Hepatocyte (in vitro differentiated cells): ENCODE results near the gene B4GALNT4. TPM values are rescaled to one million over a fixed set of nuclear protein-coding genes. Genes with fewer than 3 reads are reported as not detected.

ENCODE experiments used
- DNase-seq: peaks from one replicate; pipeline ENCODE4 v3.0.0-alpha.2; 2016; ENCODE audit warnings: low spot score
- H2AFZ ChIP-seq: fragments of 200-600 bp; sonication (generic); 2 replicates; pipeline ENCODE4 v1.6.0; 2016; ENCODE audit warnings: antibody characterized with exemption, mild to moderate bottlenecking
- H3K27ac ChIP-seq: fragments of 200-600 bp; sonication (generic); 2 replicates; pipeline ENCODE4 v1.5.1; 2016; ENCODE audit warnings: mild to moderate bottlenecking
- H3K27me3 ChIP-seq: fragments of 200-600 bp; sonication (generic); 2 replicates; pipeline ENCODE4 v1.6.1; 2016
- H3K36me3 ChIP-seq: fragments of 200-600 bp; sonication (generic); replicated peaks from 2 replicates; pipeline ENCODE4 v1.5.1; 2016; ENCODE audit warnings: low read depth; ENCODE audit not compliant: insufficient read depth
- H3K4me1 ChIP-seq: fragments of 200-600 bp; sonication (generic); 2 replicates; pipeline ENCODE4 v1.5.1; 2016; ENCODE audit warnings: mild to moderate bottlenecking, moderate library complexity; ENCODE audit not compliant: insufficient read depth
- H3K4me2 ChIP-seq: fragments of 200-600 bp; sonication (generic); 2 replicates; pipeline ENCODE4 v1.6.0; 2016
- H3K4me3 ChIP-seq: fragments of 200-600 bp; sonication (generic); 2 replicates; pipeline ENCODE4 v1.5.1; 2016; ENCODE audit warnings: mild to moderate bottlenecking
- H3K79me2 ChIP-seq: fragments of 200-600 bp; sonication (generic); 2 replicates; pipeline ENCODE4 v1.6.0; 2017; ENCODE audit warnings: mild to moderate bottlenecking
- H3K9me2 ChIP-seq: fragments of 200-600 bp; sonication (generic); replicated peaks from 2 replicates; pipeline ENCODE4 v1.6.0; 2017; ENCODE audit warnings: mild to moderate bottlenecking; ENCODE audit not compliant: insufficient read depth
- H3K9me3 ChIP-seq: fragments of 200-600 bp; sonication (generic); 2 replicates; pipeline ENCODE4 v1.5.1; 2016; ENCODE audit warnings: low read depth, mild to moderate bottlenecking
- H4K20me1 ChIP-seq: fragments of 200-600 bp; sonication (generic); 2 replicates; pipeline ENCODE4 v1.6.0; 2016; ENCODE audit warnings: mild to moderate bottlenecking; ENCODE audit not compliant: insufficient read depth, poor library complexity, severe bottlenecking
- CTCF ChIP-seq: fragments of 200-600 bp; sonication (generic); IDR thresholded peaks from 2 replicates; pipeline ENCODE4 v1.5.1; 2016; ENCODE audit warnings: antibody characterized with exemption, mild to moderate bottlenecking; ENCODE audit not compliant: poor library complexity
- EZH2 ChIP-seq: fragments of 200-600 bp; sonication (generic); IDR thresholded peaks from 2 replicates; pipeline ENCODE4 v1.6.1; 2016; ENCODE audit warnings: antibody characterized with exemption, mild to moderate bottlenecking, borderline replicate concordance
- EZH2phosphoT487 ChIP-seq: fragments of 200-600 bp; sonication (generic); IDR thresholded peaks from one replicate; pipeline ENCODE4 v1.6.1; 2018; ENCODE audit warnings: antibody characterized with exemption, mild to moderate bottlenecking, low read depth, moderate library complexity; ENCODE audit not compliant: unreplicated experiment, severe bottlenecking
- WGBS: methylation state at CpG from one replicate; pipeline ENCODE4 v1.1.6; 2016; ENCODE audit warnings: low lambda C conversion rate; ENCODE audit errors: missing lambda C conversion rate; 5-methylcytosine and 5-hydroxymethylcytosine counted together
- polyA plus RNA-seq: library from polyadenylated mRNA; unstranded; fragments of >200 nt; fragmentation: Nextera tagmentation; extraction: Ambion mirVana; gene quantifications from 2 replicates; pipeline ENCODE4 v1.2.1, GENCODE V29; 2016
- total RNA-seq: library from RNA; depleted of rRNA; stranded (reverse); fragments of >200 nt; gene quantifications from 2 replicates; pipeline ENCODE4 v1.2.3, GENCODE V29; 2014

The B4GALNT4 gene
- total and polyA plus RNA-seq, 2 experiments from 2014 or later = 30.0 to 38.8 TPM

- no peaks in the 10 kb centered on the region for H3K9me3 ChIP-seq
- no peak for DNase-seq
- no peaks in the 10 kb centered on the region for H3K9me2 ChIP-seq
- H2AFZ ChIP-seq = no peak overlapping the region
- H3K4me1 ChIP-seq = peaks cover 10% of the 10 kb centered on the region
- H3K4me3 ChIP-seq = no peak overlapping the region
- peaks cover 8% of the 10 kb centered on the region for H4K20me1 ChIP-seq
- 99% methylated on average over 5 of the region's 5 CpGs for WGBS
- no peak overlapping the region for H3K27ac ChIP-seq
- TF ChIP-seq EZH2 = no peak
- no peak for TF ChIP-seq EZH2phosphoT487
- TF ChIP-seq CTCF = no peak
- H3K4me2 ChIP-seq = peak overlapping the region; percentile 91
- H3K79me2 ChIP-seq = peaks cover 5% of the 10 kb centered on the region
- H3K27me3 ChIP-seq = no peaks in the 10 kb centered on the region
- no peaks in the 10 kb centered on the region for H3K36me3 ChIP-seq
Observed at GRCh38 chr11:371051-371450, 1.8 kb downstream of the B4GALNT4 start.

DNA sequence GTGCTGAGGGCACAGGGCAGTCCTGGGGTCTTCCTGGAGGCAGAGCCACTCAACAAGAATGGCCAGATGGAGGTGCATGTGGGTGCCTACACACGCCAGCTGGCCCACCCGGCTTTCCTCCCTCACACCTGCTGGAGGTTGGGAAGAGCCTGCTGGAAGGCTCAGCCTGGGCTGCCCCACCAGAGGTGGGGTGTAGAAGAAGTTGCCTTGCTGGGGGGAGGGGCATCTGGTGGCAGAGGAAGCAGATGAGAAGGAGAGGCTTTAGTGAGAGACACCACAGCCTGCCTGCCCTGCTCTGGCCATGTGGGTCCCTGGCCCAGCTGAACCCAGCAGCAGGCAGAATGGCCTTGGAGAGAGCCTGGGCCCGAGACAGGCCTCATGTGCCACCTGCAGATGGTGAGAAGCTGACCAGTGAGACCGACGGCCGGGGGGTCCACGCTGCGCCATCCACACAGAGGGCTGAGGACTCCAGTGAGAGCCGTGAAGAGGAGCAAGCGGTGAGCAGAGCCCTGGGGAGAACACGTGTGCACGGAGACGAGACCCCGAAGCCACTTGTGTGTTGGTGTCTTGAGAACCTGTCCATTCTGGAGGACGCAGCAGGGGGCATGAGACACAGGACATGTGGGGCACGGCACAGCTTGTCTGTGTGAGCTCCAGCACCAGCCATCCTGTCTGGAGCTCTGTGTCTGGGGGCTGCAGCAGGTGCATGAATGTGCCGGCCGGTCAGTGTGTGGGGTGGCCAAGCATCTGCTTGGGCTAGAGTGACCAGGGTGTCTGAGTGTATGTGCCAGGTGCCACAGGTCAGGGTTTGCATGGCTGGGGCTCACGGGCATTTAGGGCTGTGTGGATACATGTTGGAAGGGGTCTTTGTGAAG is 2.7 kb downstream of the B4GALNT4 start:
- TF ChIP-seq EZH2 (no peak), CTCF (no peak), EZH2phosphoT487 (no peak)
- Histone ChIP-seq H4K20me1 (peaks cover 8% of the 10 kb centered on the region), H3K79me2 (peaks cover 5% of the 10 kb centered on the region), H3K36me3 (no peaks in the 10 kb centered on the region), H2AFZ (no peak overlapping the region), H3K27ac (no peak overlapping the region), H3K4me2 (no peak overlapping the region), H3K4me3 (no peak overlapping the region), H3K9me3 (no peaks in the 10 kb centered on the region), H3K4me1 (peaks cover 10% of the 10 kb centered on the region), H3K9me2 (no peaks in the 10 kb centered on the region), H3K27me3 (no peaks in the 10 kb centered on the region)
- WGBS = 93% methylated on average over 19 of the region's 19 CpGs
- DNase-seq = no peak

DNA sequence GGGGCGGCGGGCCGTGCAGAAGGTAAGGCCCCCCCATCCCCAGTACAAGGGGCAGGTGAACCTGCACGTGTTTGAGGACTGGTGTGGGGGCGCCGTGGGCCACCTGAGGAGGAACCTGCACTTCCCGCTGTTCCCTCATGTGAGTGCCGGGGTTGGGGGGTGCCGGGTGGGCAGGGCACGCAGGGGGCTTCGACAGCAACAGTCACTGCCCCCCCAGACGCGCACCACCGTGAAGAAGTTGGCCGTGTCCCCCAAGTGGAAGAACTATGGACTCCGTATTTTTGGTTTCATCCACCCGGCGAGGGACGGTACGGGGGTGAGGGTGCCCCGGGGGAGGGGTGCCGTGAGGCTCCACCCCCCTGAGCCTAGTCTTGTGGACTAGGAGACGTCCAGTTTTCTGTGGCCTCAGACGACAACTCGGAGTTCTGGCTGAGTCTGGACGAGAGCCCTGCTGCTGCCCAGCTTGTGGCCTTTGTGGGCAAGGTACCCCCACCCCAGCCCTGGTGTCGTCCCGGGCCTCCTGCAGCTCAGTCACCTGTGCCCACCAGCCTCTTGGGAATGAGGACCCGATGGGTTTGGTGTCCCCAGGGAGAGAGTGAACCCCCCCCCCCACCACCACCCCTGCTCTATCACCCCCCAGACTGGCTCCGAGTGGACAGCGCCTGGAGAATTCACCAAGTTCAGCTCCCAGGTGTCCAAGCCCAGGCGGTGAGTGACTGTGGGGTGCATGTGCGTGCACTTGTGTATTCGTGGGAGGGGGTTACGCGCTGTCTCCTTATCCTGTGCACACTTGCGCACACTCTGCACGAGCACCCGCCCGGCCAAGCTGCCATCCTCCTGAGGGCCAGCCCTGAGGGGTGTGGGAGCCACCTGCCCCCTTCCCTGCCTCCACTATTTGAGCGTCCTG is 3.8 kb downstream of the B4GALNT4 start:
- Histone ChIP-seq H3K4me2 (no peak overlapping the region), H3K27me3 (no peaks in the 10 kb centered on the region), H3K79me2 (peaks cover 5% of the 10 kb centered on the region), H3K4me3 (no peak overlapping the region), H3K36me3 (no peaks in the 10 kb centered on the region), H2AFZ (no peak overlapping the region), H4K20me1 (peaks cover 8% of the 10 kb centered on the region), H3K4me1 (peaks cover 10% of the 10 kb centered on the region), H3K9me3 (no peaks in the 10 kb centered on the region), H3K27ac (no peak overlapping the region), H3K9me2 (no peaks in the 10 kb centered on the region)
- no peak for DNase-seq
- TF ChIP-seq CTCF (no peak), EZH2phosphoT487 (no peak), EZH2 (no peak)
- WGBS = 95% methylated on average over 29 of the region's 41 CpGs
